ENCODE measurements around the gene RCN2.

The RCN2 gene

GRCh38 chr15:77001966-77002365 lies 70.4 kb downstream of the RCN2 start:
- DNase-seq, result no peak
- Mint-ChIP-seq H3K4me3 (peak overlapping the region in 1 of 2 donors; percentile 26), H3K4me1 (peaks cover 57 to 71% of the 10 kb centered on the region in 2 donors), H3K36me3 (peaks cover 11 to 35% of the 10 kb centered on the region in 2 donors), H3K27me3 (no peaks in the 10 kb centered on the region), H3K9me3 (peaks cover 0 to 4% of the 10 kb centered on the region in 2 donors), H3K27ac (no peak overlapping the region)
- ATAC-seq (replicated peaks), result no peak

GRCh38 chr15:77002436-77002835 lies 70.9 kb downstream of the RCN2 start:
- peaks cover 11 to 35% of the 10 kb centered on the region in 2 donors for H3K36me3 Mint-ChIP-seq
- peak overlapping the region; percentile 25 to 67 for H3K4me3 Mint-ChIP-seq
- peak; percentile 61 for DNase-seq
- peak overlapping the region; percentile 97 for H3K27ac Mint-ChIP-seq
- H3K27me3 Mint-ChIP-seq, result no peaks in the 10 kb centered on the region
- ATAC-seq (replicated peaks), result peak; percentile 49 to 67
- peaks cover 0 to 4% of the 10 kb centered on the region in 2 donors for H3K9me3 Mint-ChIP-seq
- peaks cover 54 to 66% of the 10 kb centered on the region in 2 donors for H3K4me1 Mint-ChIP-seq

- ATAC-seq (replicated peaks) (peak; percentile 91 to 94), DNase-seq (peak; percentile 69)
- Mint-ChIP-seq H3K4me3 (peak overlapping the region; percentile 50 to 67), H3K4me1 (peaks cover 46 to 58% of the 10 kb centered on the region in 2 donors), H3K36me3 (peaks cover 11 to 35% of the 10 kb centered on the region in 2 donors), H3K27ac (peak overlapping the region; percentile 97), H3K9me3 (peaks cover 0 to 4% of the 10 kb centered on the region in 2 donors), H3K27me3 (no peaks in the 10 kb centered on the region)
Observed at GRCh38 chr15:77002954-77003912, 71.7 kb downstream of the RCN2 start.
